ENCODE measurements around the gene TSPEAR.

- no peak for TF ChIP-seq CTCF (IDR thresholded peaks at IDR 0.05)
- TF ChIP-seq POLR2A (IDR thresholded peaks at IDR 0.05): no peak
These were observed 247.0 kb downstream of the TSPEAR start for GRCh38 chr21:44464351-44464750.

Data from testis (tissue), 2 donors.